Measurements from ENCODE around the gene VIT. TPM values are rescaled to one million over a fixed set of nuclear protein-coding genes. Genes with fewer than 3 reads are reported as not detected.

The VIT gene
- total and polyA plus RNA-seq, 2 experiments from 2014 or later = not detected

DNA sequence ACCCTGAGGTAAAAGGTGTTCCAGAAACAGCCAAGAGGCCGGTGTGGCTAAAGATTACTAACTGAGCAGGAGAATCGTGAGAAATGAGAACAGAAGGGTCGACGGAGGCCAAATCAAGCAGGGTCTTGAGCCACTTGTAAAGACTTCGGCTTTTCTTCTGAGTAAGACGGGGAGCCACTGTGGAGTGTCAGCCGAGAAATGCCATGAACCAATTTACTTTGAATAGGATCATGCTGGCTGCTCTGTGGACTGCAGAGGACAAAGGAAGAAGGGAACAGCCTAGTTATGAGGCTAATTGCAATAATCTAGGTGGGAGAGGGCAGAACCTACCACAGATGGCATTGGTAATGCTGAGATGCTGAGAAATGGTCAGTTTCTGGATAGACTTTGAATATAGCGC, 16.8 kb downstream of the VIT start:
- Histone ChIP-seq H3K27me3 (ENCODE audit: insufficient read depth) (no peaks in the 10 kb centered on the region), H3K9me2 (ENCODE audit: insufficient read depth) (peaks cover 7% of the 10 kb centered on the region), H3K4me2 (no peak overlapping the region), H3K4me1 (ENCODE audit: insufficient read depth) (peaks cover 12% of the 10 kb centered on the region), H3F3A (replicated peaks; ENCODE audit: low read depth) (no peaks in the 10 kb centered on the region), H3K27ac (ENCODE audit: low read depth) (no peak overlapping the region), H3K36me3 (ENCODE audit: insufficient read depth) (peaks cover 4% of the 10 kb centered on the region; the same call in 1 of the 2 replicates), H3K4me3 (no peak overlapping the region), H2AFZ (peak overlapping the region; percentile 86), H3K79me2 (replicated peaks; ENCODE audit: insufficient read depth) (no peaks in the 10 kb centered on the region), H4K20me1 (replicated peaks; ENCODE audit: insufficient read depth) (no peaks in the 10 kb centered on the region)
- ATAC-seq (peak; percentile 66), DNase-seq (ENCODE audit: low spot score) (peak; percentile 21)
- peaks cover 15% of the 10 kb centered on the region for H3K4me1 Mint-ChIP-seq
- peaks cover 9% of the 10 kb centered on the region for H3K27me3 Mint-ChIP-seq (ENCODE audit: insufficient read depth, low read depth, poor library complexity)
- no peak overlapping the region for H3K4me3 Mint-ChIP-seq
- TF ChIP-seq CREB1 (CRISPR knock-in tag; IDR thresholded peaks at IDR 0.05; ENCODE audit: low read depth) (no peak), ZNF331 (CRISPR knock-in tag; IDR thresholded peaks at IDR 0.05; ENCODE audit: low read depth) (no peak)
- TF ChIP-seq, protein P1, sequence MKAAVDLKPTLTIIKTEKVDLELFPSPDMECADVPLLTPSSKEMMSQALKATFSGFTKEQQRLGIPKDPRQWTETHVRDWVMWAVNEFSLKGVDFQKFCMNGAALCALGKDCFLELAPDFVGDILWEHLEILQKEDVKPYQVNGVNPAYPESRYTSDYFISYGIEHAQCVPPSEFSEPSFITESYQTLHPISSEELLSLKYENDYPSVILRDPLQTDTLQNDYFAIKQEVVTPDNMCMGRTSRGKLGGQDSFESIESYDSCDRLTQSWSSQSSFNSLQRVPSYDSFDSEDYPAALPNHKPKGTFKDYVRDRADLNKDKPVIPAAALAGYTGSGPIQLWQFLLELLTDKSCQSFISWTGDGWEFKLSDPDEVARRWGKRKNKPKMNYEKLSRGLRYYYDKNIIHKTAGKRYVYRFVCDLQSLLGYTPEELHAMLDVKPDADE (IDR thresholded peaks at IDR 0.05) = no peak
- H3K27ac Mint-ChIP-seq = peak overlapping the region; percentile 43; the same call in 1 of the 2 replicates
- H3K9me3 Mint-ChIP-seq = peaks cover 9% of the 10 kb centered on the region
- H3K36me3 Mint-ChIP-seq (ENCODE audit: low read depth) = peaks cover 4% of the 10 kb centered on the region; the same call in 1 of the 3 replicates

DNA sequence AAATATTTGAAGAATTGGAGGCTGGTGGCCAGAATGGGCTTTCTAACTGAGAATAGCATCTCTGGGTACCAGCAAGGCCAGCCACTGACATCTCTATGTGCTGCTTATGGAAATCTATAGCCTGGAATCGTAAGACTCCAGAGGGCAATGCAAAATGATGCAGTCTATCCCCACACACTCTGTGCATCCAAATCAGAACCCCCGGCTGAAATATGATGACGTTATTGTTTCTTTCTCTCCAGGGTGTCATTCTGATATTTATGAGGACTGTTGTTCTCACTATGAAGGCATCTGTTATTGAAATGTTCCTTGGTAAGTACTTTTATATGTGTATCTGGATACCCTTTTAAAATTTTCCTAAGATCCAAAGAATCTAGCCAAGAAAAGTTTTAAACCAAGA, 19.6 kb downstream of the VIT start:
- no peaks in the 10 kb centered on the region for H3F3A ChIP-seq (replicated peaks; ENCODE audit: low read depth)
- H2AFZ ChIP-seq = no peak overlapping the region
- H3K9me2 ChIP-seq (ENCODE audit: insufficient read depth) = peaks cover 5% of the 10 kb centered on the region
- no peak overlapping the region for H3K4me3 ChIP-seq
- Mint-ChIP-seq H3K4me1 (peaks cover 15% of the 10 kb centered on the region), H3K27me3 (ENCODE audit: insufficient read depth, low read depth, poor library complexity) (peaks cover 6% of the 10 kb centered on the region), H3K4me3 (no peak overlapping the region), H3K9me3 (peaks cover 13% of the 10 kb centered on the region), H3K36me3 (ENCODE audit: low read depth) (peaks cover 5% of the 10 kb centered on the region; the same call in 2 of the 3 replicates), H3K27ac (no peak overlapping the region)
- DNase-seq (ENCODE audit: low spot score) (no peak), ATAC-seq (no peak)
- H3K4me1 ChIP-seq (ENCODE audit: insufficient read depth) = peaks cover 12% of the 10 kb centered on the region
- H3K27me3 ChIP-seq (ENCODE audit: insufficient read depth) = no peaks in the 10 kb centered on the region
- H3K27ac ChIP-seq (ENCODE audit: low read depth) = no peak overlapping the region
- H3K4me2 ChIP-seq = no peak overlapping the region
- no peaks in the 10 kb centered on the region for H3K79me2 ChIP-seq (replicated peaks; ENCODE audit: insufficient read depth)
- H3K36me3 ChIP-seq (ENCODE audit: insufficient read depth) = no peaks in the 10 kb centered on the region
- H4K20me1 ChIP-seq (replicated peaks; ENCODE audit: insufficient read depth) = no peaks in the 10 kb centered on the region
- TF ChIP-seq, protein P1 (IDR thresholded peaks at IDR 0.05) = no peak
- TF ChIP-seq NANOG (IDR thresholded peaks at IDR 0.05; ENCODE audit: borderline replicate concordance) (no peak), ZNF114 (CRISPR knock-in tag; IDR thresholded peaks at IDR 0.05) (no peak), REST (IDR thresholded peaks at IDR 0.05; ENCODE audit: unreplicated experiment) (no peak), ZNF331 (CRISPR knock-in tag; IDR thresholded peaks at IDR 0.05; ENCODE audit: low read depth) (no peak), CTCF (conservative IDR thresholded peaks at IDR 0.05; ENCODE audit: low read depth in 2 of 2) (no peak), JUNB (IDR thresholded peaks at IDR 0.05; ENCODE audit: unreplicated experiment) (no peak), EZH2phosphoT487 (IDR thresholded peaks at IDR 0.05; ENCODE audit: unreplicated experiment) (no peak)

Measured in GM23338 (cell line).